ENCODE measurements around the gene RASAL2. TPM values are rescaled to one million over a fixed set of nuclear protein-coding genes. Genes with fewer than 3 reads are reported as not detected.

Gene RASAL2
- total RNA-seq, 1 experiment from 2014 or later, result 22.2 TPM

GRCh38 chr1:178465011-178465410 is 371.1 kb downstream of the RASAL2 start:
- H2BK120ac ChIP-seq (ENCODE audit: low read depth, low read length, poor library complexity, severe bottlenecking), result no peak overlapping the region
- no peak overlapping the region for H2AFZ ChIP-seq (ENCODE audit: low read length)
- no peak overlapping the region for H3K27ac Mint-ChIP-seq
- H3K27me3 Mint-ChIP-seq (ENCODE audit: low read depth), result no peaks in the 10 kb centered on the region
- no peak overlapping the region for H4K91ac ChIP-seq (ENCODE audit: insufficient read length, low read depth, low read length)
- H3K23me2 ChIP-seq (ENCODE audit: insufficient read length, low read depth, low read length, poor library complexity, severe bottlenecking), result no peaks in the 10 kb centered on the region
- no peak overlapping the region for H3T11ph ChIP-seq (ENCODE audit: low read length)
- peaks cover 13 to 28% (median 21%) of the 10 kb centered on the region in 3 experiments; a peak in 6 of 7 replicates for H3K36me3 Mint-ChIP-seq (ENCODE audit: insufficient read depth in 1 of 3, low read depth in 3 of 3)
- no peak overlapping the region for H2BK12ac ChIP-seq (ENCODE audit: insufficient read length, low read depth, low read length)
- H2AK5ac ChIP-seq (ENCODE audit: insufficient read length, low read length), result no peak overlapping the region
- no peak for DNase-seq
- no peak overlapping the region for H2BK15ac ChIP-seq (ENCODE audit: low read depth, low read length)
- no peak overlapping the region for H3K4me2 ChIP-seq (ENCODE audit: insufficient read depth, insufficient read length, low read length)
- H3K4ac ChIP-seq (ENCODE audit: low read depth, low read length), result no peak overlapping the region
- no peak overlapping the region for H2BK5ac ChIP-seq (ENCODE audit: insufficient read length, low read length)
- no peak overlapping the region for H2BK20ac ChIP-seq (ENCODE audit: low read depth, low read length, poor library complexity, severe bottlenecking)
- H3K14ac ChIP-seq (ENCODE audit: insufficient read depth, low read length), result no peak overlapping the region
- H3K79me2 ChIP-seq (ENCODE audit: insufficient read depth, low read length), result no peaks in the 10 kb centered on the region
- H4K20me1 ChIP-seq (ENCODE audit: control insufficient read depth, insufficient read depth, insufficient read length), result no peaks in the 10 kb centered on the region
- H4K5ac ChIP-seq (ENCODE audit: insufficient read length, low read depth, low read length), result no peak overlapping the region
- no peak overlapping the region for H4K8ac ChIP-seq (replicated peaks; ENCODE audit: insufficient read length, low read depth, low read length)
- no peaks in the 10 kb centered on the region for H3K9me3 ChIP-seq (ENCODE audit: control insufficient read depth, low read depth, low read length)
- no peak for TF ChIP-seq CTCF (conservative IDR thresholded peaks at IDR 0.05)
- H3K23ac ChIP-seq (ENCODE audit: insufficient read length, low read depth, low read length), result no peak overlapping the region
- no peak overlapping the region for H3K56ac ChIP-seq (ENCODE audit: insufficient read length, low read depth, low read length)
- no peaks in the 10 kb centered on the region for H3K9me3 Mint-ChIP-seq
- H3K9ac ChIP-seq (ENCODE audit: extremely low read depth, insufficient read length, low read length), result no peak overlapping the region
- H3K27ac ChIP-seq (ENCODE audit: insufficient read length, low read depth, low read length), result no peak overlapping the region
- no peak overlapping the region for H3K18ac ChIP-seq (ENCODE audit: insufficient read length, low read depth, low read length)
- peaks cover 6% of the 10 kb centered on the region in 2 experiments; a peak in 3 of 4 replicates for H3K4me1 Mint-ChIP-seq
- no peak overlapping the region for H3K4me3 Mint-ChIP-seq
- no peaks in the 10 kb centered on the region for H3K4me1 ChIP-seq (ENCODE audit: insufficient read depth, low read length)
- H3K79me1 ChIP-seq (ENCODE audit: insufficient read depth, low read depth, low read length, poor library complexity, severe bottlenecking), result no peaks in the 10 kb centered on the region
- no peaks in the 10 kb centered on the region for H3K27me3 ChIP-seq (ENCODE audit: insufficient read depth, low read length)
